PC-3 (cell line): ENCODE results near the gene PIANP. TPM values are rescaled to one million over a fixed set of nuclear protein-coding genes. Genes with fewer than 3 reads are reported as not detected.

ENCODE experiments used
- ATAC-seq: fragments of 200-7000 bp; cut with Tn5 transposase; 2 replicates; pipeline ENCODE4 v1.9.1; 2020; ENCODE audit warnings: mild to moderate bottlenecking, moderate library complexity
- BruUV-seq: library from RNA; stranded (reverse); fragments of 400-500 nt; replicated peaks from 2 replicates; lab custom pipeline; 2021; lab: Mats Ljungman, UMichigan
- CTCF ChIA-PET: fragments of 300-600 bp; sonication (Branson Sonifier 250); formaldehyde crosslinking; loops from one replicate; lab custom pipeline; 2022; ENCODE audit warnings: antibody characterized with exemption; lab: Charles Lee
- POLR2A ChIA-PET: fragments of 300-600 bp; sonication (Branson Sonifier 250); formaldehyde crosslinking; loops from one replicate; lab custom pipeline; 2022; ENCODE audit warnings: antibody characterized with exemption; ENCODE audit not compliant: unreplicated experiment; lab: Charles Lee
- DNase-seq: peaks from one replicate; pipeline ENCODE4 v3.0.0-alpha.2; 2015
- H2AFZ ChIP-seq: fragments of 300-600 bp; sonication (generic); 2 replicates; pipeline ENCODE4 v1.6.0; 2016; ENCODE audit warnings: antibody characterized with exemption, low read length
- H3F3A ChIP-seq: fragments of 300-600 bp; sonication (generic); one replicate; pipeline ENCODE4 v1.6.0; 2017; ENCODE audit warnings: antibody characterized with exemption, low read length, control low read depth, mild to moderate bottlenecking; ENCODE audit not compliant: unreplicated experiment
- H3K27ac ChIP-seq: fragments of 300-600 bp; sonication (generic); 2 replicates; pipeline ENCODE4 v1.5.1; 2016; ENCODE audit warnings: mild to moderate bottlenecking, low read length
- H3K27me3 ChIP-seq: fragments of 300-600 bp; sonication (generic); 2 replicates; pipeline ENCODE4 v1.6.1; 2016; ENCODE audit warnings: low read length, mixed read lengths
- H3K36me3 ChIP-seq: fragments of 300-600 bp; sonication (generic); 2 replicates; pipeline ENCODE4 v1.6.1; 2016; ENCODE audit warnings: low read depth, mixed run types, low read length, mixed read lengths
- H3K4me1 ChIP-seq: fragments of 300-600 bp; sonication (generic); 2 replicates; pipeline ENCODE4 v1.5.1; 2016; ENCODE audit warnings: low read length; ENCODE audit not compliant: insufficient read depth
- H3K4me2 ChIP-seq: fragments of 300-600 bp; sonication (generic); 2 replicates; pipeline ENCODE4 v1.6.0; 2016; ENCODE audit warnings: low read length
- H3K4me3 ChIP-seq: fragments of 300-600 bp; sonication (generic); 2 replicates; pipeline ENCODE4 v1.5.1; 2016; ENCODE audit warnings: mild to moderate bottlenecking, low read length, mixed read lengths
- H3K79me2 ChIP-seq: fragments of 300-600 bp; sonication (generic); 2 replicates; pipeline ENCODE4 v1.6.1; 2017; ENCODE audit warnings: low read length, mixed read lengths
- H3K9ac ChIP-seq: fragments of 300-600 bp; sonication (generic); 2 replicates; pipeline ENCODE4 v1.6.0; 2016; ENCODE audit warnings: mild to moderate bottlenecking, low read length
- H3K9me2 ChIP-seq: fragments of 300-600 bp; sonication (generic); replicated peaks from 2 replicates; pipeline ENCODE4 v1.6.1; 2016; ENCODE audit warnings: mixed run types, low read length, mixed read lengths
- H3K9me3 ChIP-seq: fragments of 300-600 bp; sonication (generic); 2 replicates; pipeline ENCODE4 v1.6.1; 2016; ENCODE audit warnings: low read length, mixed read lengths
- H4K20me1 ChIP-seq: fragments of 300-600 bp; sonication (generic); 2 replicates; pipeline ENCODE4 v1.6.1; 2016; ENCODE audit warnings: low read length, mixed read lengths
- EZH2 ChIP-seq: fragments of 300-600 bp; sonication (generic); IDR thresholded peaks from one replicate; pipeline ENCODE4 v1.6.1; 2017; ENCODE audit warnings: antibody characterized with exemption, mild to moderate bottlenecking, low read length; ENCODE audit not compliant: unreplicated experiment
- EZH2phosphoT487 ChIP-seq: fragments of 300-600 bp; sonication (generic); IDR thresholded peaks from 2 replicates; pipeline ENCODE4 v1.6.1; 2018; ENCODE audit warnings: mild to moderate bottlenecking, antibody characterized with exemption, low read length, borderline replicate concordance
- intact Hi-C: fragments of 100-400 bp; cut with micrococcal nuclease; formaldehyde crosslinking; loops from 2 replicates; pipeline ENCODE4 v1.9.0; 2023
- total RNA-seq: library from RNA; depleted of rRNA; stranded (reverse); fragments of >200 nt; gene quantifications from 2 replicates; pipeline ENCODE4 v1.2.3, GENCODE V29; 2014
- TF ChIP-seq, protein P1 (sequence below): fragments of 300-600 bp; sonication (generic); conservative IDR thresholded peaks from 2 replicates; pipeline ENCODE4 v1.5.1; 2017; ENCODE audit warnings: antibody characterized with exemption, low read depth, mild to moderate bottlenecking, low read length

PIANP gene
- total RNA-seq, 1 experiment from 2014 or later = not detected

GRCh38 chr12:6698352-6699046 lies 2.1 kb downstream of the PIANP start:
- ChIA-PET CTCF (interaction anchor here (0.6 kb wide), 1 partner anchor 121 kb away, joined by 3 read pairs; no protein-coding TSS in a partner anchor), POLR2A (interaction anchor here (0.6 kb wide), 2 partner anchors 9 to 25 kb away, joined by 3 to 4 read pairs; partner anchors contain the start of genes COPS7A and ZNF384)
- DNase-seq = no peak

DNA sequence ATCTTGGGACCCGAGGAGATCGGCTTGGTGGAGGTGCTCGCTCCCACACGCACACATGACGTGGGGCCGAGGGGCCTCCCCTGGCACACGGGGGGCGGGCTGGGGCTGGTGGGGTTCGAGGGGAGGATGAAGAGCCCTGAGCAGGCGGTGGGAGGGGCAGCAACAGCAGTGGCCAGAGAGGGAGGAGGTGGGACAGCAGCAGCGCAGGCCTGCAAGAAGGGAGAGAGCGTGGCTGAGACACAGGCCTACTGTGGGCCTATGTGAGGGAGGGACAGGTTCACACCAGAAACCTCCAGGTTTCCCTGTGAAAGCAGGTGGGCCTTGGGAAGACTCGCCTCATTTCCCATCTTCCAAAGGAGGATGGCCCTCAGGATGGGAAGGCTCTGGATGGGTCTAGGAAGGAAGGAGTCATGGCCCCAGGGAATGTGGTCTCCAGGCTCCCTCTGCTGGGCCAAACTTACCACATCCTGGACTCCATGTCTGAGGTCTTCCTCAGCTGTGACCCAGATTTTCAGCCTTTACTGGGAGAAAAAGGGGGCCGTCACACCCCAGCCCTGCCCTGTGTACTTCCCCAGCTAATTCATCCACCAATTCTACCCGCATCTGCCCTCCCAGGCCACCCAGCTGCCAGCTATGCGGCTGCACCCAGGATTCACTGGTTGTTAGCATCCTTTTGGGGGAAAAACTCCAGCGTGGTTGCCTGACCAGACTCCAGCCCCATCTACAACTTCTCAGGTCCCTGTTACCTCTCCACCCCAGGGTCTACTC lies 2.8 kb downstream of the PIANP start:
- H3K79me2 ChIP-seq = no peaks in the 10 kb centered on the region
- H3F3A ChIP-seq = no peaks in the 10 kb centered on the region
- H3K27ac ChIP-seq = no peak overlapping the region
- TF ChIP-seq, protein P1, sequence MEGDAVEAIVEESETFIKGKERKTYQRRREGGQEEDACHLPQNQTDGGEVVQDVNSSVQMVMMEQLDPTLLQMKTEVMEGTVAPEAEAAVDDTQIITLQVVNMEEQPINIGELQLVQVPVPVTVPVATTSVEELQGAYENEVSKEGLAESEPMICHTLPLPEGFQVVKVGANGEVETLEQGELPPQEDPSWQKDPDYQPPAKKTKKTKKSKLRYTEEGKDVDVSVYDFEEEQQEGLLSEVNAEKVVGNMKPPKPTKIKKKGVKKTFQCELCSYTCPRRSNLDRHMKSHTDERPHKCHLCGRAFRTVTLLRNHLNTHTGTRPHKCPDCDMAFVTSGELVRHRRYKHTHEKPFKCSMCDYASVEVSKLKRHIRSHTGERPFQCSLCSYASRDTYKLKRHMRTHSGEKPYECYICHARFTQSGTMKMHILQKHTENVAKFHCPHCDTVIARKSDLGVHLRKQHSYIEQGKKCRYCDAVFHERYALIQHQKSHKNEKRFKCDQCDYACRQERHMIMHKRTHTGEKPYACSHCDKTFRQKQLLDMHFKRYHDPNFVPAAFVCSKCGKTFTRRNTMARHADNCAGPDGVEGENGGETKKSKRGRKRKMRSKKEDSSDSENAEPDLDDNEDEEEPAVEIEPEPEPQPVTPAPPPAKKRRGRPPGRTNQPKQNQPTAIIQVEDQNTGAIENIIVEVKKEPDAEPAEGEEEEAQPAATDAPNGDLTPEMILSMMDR = peak; percentile 67
- TF ChIP-seq EZH2 = no peak
- no peaks in the 10 kb centered on the region for H3K4me1 ChIP-seq
- H3K9me3 ChIP-seq = no peaks in the 10 kb centered on the region
- no peak overlapping the region for H3K4me3 ChIP-seq
- intact Hi-C loops = loop anchor here (5.0 kb wide), 1 partner anchor 80 kb away; no protein-coding TSS in a partner anchor
- no peaks in the 10 kb centered on the region for H3K9me2 ChIP-seq
- no TSS peak for BruUV-seq
- DNase-seq (peak; percentile 60), ATAC-seq (peak; percentile 89)
- POLR2A ChIA-PET = interaction anchor here (0.6 kb wide), 1 partner anchor 9 kb away, joined by 3 read pairs; the partner anchor contains the start of gene ZNF384
- H4K20me1 ChIP-seq = no peaks in the 10 kb centered on the region
- no peak overlapping the region for H2AFZ ChIP-seq
- H3K4me2 ChIP-seq = no peak overlapping the region
- CTCF ChIA-PET = interaction anchor here (0.6 kb wide), 1 partner anchor 120 kb away, joined by 3 read pairs; no protein-coding TSS in a partner anchor
- no peak overlapping the region for H3K9ac ChIP-seq
- H3K36me3 ChIP-seq = no peaks in the 10 kb centered on the region
- H3K27me3 ChIP-seq = peaks cover 33% of the 10 kb centered on the region

More at GRCh38 chr12:6698352-6699046, 2.1 kb downstream of the PIANP start:
- intact Hi-C loops = loop anchor here (5.0 kb wide), 1 partner anchor 81 kb away; no protein-coding TSS in a partner anchor
- Histone ChIP-seq H3K27ac (no peak overlapping the region), H3K4me2 (no peak overlapping the region), H4K20me1 (no peaks in the 10 kb centered on the region), H3K9me2 (no peaks in the 10 kb centered on the region), H2AFZ (no peak overlapping the region), H3K27me3 (peaks cover 33% of the 10 kb centered on the region), H3K9ac (no peak overlapping the region), H3K4me3 (no peak overlapping the region), H3K79me2 (no peaks in the 10 kb centered on the region), H3K4me1 (no peaks in the 10 kb centered on the region), H3K9me3 (no peaks in the 10 kb centered on the region), H3K36me3 (no peaks in the 10 kb centered on the region), H3F3A (no peaks in the 10 kb centered on the region)
- ATAC-seq = no peak
- no TSS peak for BruUV-seq
- TF ChIP-seq, protein P1 = no peak
- TF ChIP-seq EZH2 = no peak
- no peak for TF ChIP-seq EZH2phosphoT487
